ENCODE results near the gene SOSTDC1.

Gene SOSTDC1

DNA sequence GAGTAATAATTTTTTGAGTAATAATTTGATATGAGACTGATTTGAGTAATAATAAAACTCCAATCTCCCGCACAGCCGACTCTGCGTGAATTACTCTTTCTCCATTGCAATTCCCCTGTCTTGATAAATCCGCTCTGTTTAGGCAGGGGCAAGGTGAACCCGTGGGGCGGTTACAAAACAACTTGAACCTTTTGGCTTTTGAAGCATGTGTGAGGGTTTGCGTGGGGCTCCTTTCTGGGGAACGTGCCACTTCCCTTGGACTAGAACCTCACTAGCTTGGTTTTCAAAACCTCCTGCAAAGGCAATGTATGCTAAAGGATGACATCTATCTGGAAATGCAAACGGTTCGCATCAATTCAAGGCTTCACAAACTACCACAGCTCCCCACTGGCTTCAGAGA lies 45.7 kb downstream of the SOSTDC1 start:
- DNase-seq (ENCODE audit: low read depth, low spot score): no peak

- no peak for DNase-seq (ENCODE audit: low read depth, low spot score)
Observed at GRCh38 chr7:16419126-16419525, 46.4 kb downstream of the SOSTDC1 start.

DNA sequence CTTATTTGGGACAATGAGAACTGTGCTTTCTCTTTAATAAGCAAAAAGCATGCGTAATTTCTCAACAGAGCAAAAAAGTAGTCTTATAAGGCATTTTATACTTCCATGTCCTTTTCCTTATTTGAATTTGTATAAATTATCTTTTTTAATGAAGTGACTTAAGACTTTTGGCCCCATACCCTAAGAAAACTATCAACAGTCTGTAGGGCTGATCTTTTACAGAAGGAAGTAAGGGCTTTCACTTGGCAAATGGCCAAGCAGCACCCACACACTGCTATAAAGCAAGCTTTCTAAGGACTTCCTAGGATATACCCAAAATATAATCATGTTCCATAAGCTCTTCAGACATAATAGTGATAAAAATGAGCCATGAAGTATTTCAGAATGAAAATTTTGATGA lies 47.6 kb downstream of the SOSTDC1 start:
- DNase-seq (ENCODE audit: low read depth, low spot score): no peak

GRCh38 chr7:16416289-16417282 lies 49.0 kb downstream of the SOSTDC1 start:
- DNase-seq (ENCODE audit: low read depth, low spot score): peak; percentile 79

- no peak for DNase-seq (ENCODE audit: low read depth, low spot score)
Observed at GRCh38 chr7:16412274-16413254, 53.0 kb downstream of the SOSTDC1 start.
